Naive thymus-derived CD4-positive, alpha-beta T cell (primary cell): ENCODE results near the gene BRD3OS. TPM values are rescaled to one million over a fixed set of nuclear protein-coding genes. Genes with fewer than 3 reads are reported as not detected.

ENCODE experiments used
- ATAC-seq: fragments of 150-1000 bp; cut with Tn5 transposase; 2 replicates; pipeline ENCODE4 v1.10.0; 2021; ENCODE audit warnings: mild to moderate bottlenecking, moderate library complexity
- CTCF ChIA-PET: fragments of 350-600 bp; sonication (Branson Sonifier 250); formaldehyde crosslinking; loops from one replicate; lab custom pipeline; 2021; ENCODE audit warnings: antibody characterized with exemption; lab: Charles Lee
- POLR2A ChIA-PET: fragments of 350-600 bp; sonication (Branson Sonifier 250); formaldehyde crosslinking; loops from one replicate; lab custom pipeline; 2021; ENCODE audit warnings: antibody characterized with exemption, inconsistent platforms; lab: Charles Lee
- DNase-seq, 9 donors: peaks; one replicate each; pipeline versions ENCODE4 v3.0.0 to v3.0.0-alpha.2; 2020 to 2022; ENCODE audit warnings: mixed read lengths in 1 of 9
- H3K27ac ChIP-seq: one replicate; pipeline ENCODE4 v1.7.0; 2013; ENCODE audit warnings: mild to moderate bottlenecking, low read depth, low read length, moderate library complexity
- H3K27me3 ChIP-seq, 2 donors: one replicate each; pipeline ENCODE4 v1.7.0; 2013; ENCODE audit warnings: low read length in 2 of 2, mild to moderate bottlenecking in 2 of 2, moderate library complexity in 2 of 2; ENCODE audit not compliant: control insufficient read depth in 2 of 2, insufficient read depth in 2 of 2
- H3K36me3 ChIP-seq, 3 experiments: 1 replicate in 2 of 3; 2 replicates in 1 of 3; pipeline ENCODE4 v1.7.0; 2013; ENCODE audit warnings: low read length in 3 of 3, mild to moderate bottlenecking in 3 of 3, moderate library complexity in 1 of 3; ENCODE audit not compliant: insufficient read depth in 3 of 3, control insufficient read depth in 2 of 3
- H3K4me1 ChIP-seq, 2 donors: one replicate each; pipeline ENCODE4 v1.7.0; 2013; ENCODE audit warnings: low read length in 2 of 2, mild to moderate bottlenecking in 2 of 2, moderate library complexity in 1 of 2; ENCODE audit not compliant: control insufficient read depth in 2 of 2, insufficient read depth in 2 of 2
- H3K4me3 ChIP-seq: 2 replicates; pipeline ENCODE4 v1.7.0; 2013; ENCODE audit warnings: mild to moderate bottlenecking, low read length
- H3K9me3 ChIP-seq, 3 experiments: 1 replicate in 2 of 3; 2 replicates in 1 of 3; pipeline ENCODE4 v1.7.0; 2013; ENCODE audit warnings: low read length in 3 of 3; ENCODE audit not compliant: control insufficient read depth in 2 of 3
- H3K27ac Mint-ChIP-seq, 9 donors: one replicate each; pipeline ENCODE4 v1.8.0; 2020 to 2022; ENCODE audit warnings: mixed read lengths in 9 of 9, mild to moderate bottlenecking in 8 of 9, moderate library complexity in 5 of 9, inconsistent platforms in 2 of 9
- H3K27me3 Mint-ChIP-seq, 5 donors: one replicate each; pipeline ENCODE4 v1.8.0; 2021 to 2022; ENCODE audit warnings: mixed read lengths in 5 of 5, mild to moderate bottlenecking in 1 of 5
- H3K36me3 Mint-ChIP-seq, 5 donors: one replicate each; pipeline ENCODE4 v1.8.0; 2020 to 2022; ENCODE audit warnings: mixed read lengths in 5 of 5, mild to moderate bottlenecking in 3 of 5, inconsistent platforms in 1 of 5
- H3K4me1 Mint-ChIP-seq, 7 donors: one replicate each; pipeline ENCODE4 v1.8.0; 2020 to 2022; ENCODE audit warnings: mixed read lengths in 7 of 7, mild to moderate bottlenecking in 3 of 7, inconsistent platforms in 1 of 7
- H3K4me3 Mint-ChIP-seq, 10 donors: one replicate each; pipeline ENCODE4 v1.8.0; 2020 to 2022; ENCODE audit warnings: mild to moderate bottlenecking in 10 of 10, mixed read lengths in 10 of 10, moderate library complexity in 6 of 10, inconsistent platforms in 2 of 10
- H3K9me3 Mint-ChIP-seq, 11 donors: one replicate each; pipeline ENCODE4 v1.8.0; 2020 to 2022; ENCODE audit warnings: mixed read lengths in 11 of 11, mild to moderate bottlenecking in 4 of 11, inconsistent platforms in 1 of 11, moderate library complexity in 1 of 11
- intact Hi-C, 2 donors: fragments of 100-400 bp; cut with micrococcal nuclease; formaldehyde crosslinking; loops; one replicate each; pipeline ENCODE4 v1.15.1; 2023
- polyA plus RNA-seq, 2 donors: library from polyadenylated mRNA; unstranded; fragments of 300-500 nt; fragmentation: Illumina TruSeq; gene quantifications; one replicate each; pipeline ENCODE4 v1.2.3, GENCODE V29; 2021
- total RNA-seq, 6 experiments: library from RNA in 5 of 6; stranded (reverse) in 5 of 6; gene quantifications; 1 replicate in 5 of 6; 2 replicates in 1 of 6; pipeline ENCODE4 v1.2.3 and lab custom pipeline; 2021 to 2026

Gene BRD3OS
- total and polyA plus RNA-seq, 7 experiments from 2014 or later = 8.3 to 28.1 (median 18.4) TPM

DNA sequence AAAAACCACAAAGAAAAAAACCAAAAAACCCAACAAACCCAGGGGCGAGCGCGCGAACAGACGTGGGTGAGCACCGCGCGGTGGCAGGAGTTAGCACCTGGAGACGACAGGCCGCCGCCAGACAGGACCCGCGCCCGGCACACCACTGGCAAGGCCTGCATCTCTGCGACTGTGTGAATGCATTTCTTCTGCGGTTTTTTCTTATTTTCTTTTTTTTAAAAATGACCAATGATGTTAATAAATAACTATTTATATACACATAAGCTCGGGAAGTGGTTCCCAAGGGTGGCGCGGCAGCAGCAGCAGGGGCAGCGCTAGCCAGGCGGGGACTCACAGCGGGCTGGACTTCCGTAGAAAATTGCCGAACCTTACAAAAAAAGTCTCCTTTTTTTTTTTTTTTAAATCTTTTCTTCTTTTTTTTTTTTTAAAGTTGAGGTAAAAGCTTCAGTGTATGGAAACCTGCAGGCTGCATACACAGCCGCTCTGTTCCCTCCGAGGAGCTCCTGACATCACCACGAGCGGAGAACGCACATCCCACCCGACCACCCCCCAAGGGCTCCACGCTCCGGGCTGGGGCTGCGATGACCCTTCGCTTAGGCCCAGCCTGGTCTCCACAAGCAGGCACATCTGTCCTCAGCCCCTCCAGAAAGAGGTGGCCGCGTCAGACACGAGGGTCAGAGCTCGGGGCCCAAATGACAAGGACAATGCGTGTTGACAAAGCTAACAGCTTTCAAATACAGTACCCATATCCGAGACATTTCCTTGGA, 7.4 kb downstream of the BRD3OS start:
- Mint-ChIP-seq H3K9me3 (peaks cover 0 to 2% (median 0%) of the 10 kb centered on the region in 11 donors), H3K4me3 (no peak overlapping the region), H3K36me3 (peaks cover 3 to 25% (median 11%) of the 10 kb centered on the region in 5 donors), H3K4me1 (peaks cover 0 to 10% (median 0%) of the 10 kb centered on the region in 7 donors), H3K27me3 (no peaks in the 10 kb centered on the region), H3K27ac (no peak overlapping the region)
- no peak for DNase-seq
- H3K27ac ChIP-seq = no peak overlapping the region
- no peak for ATAC-seq
- no peaks in the 10 kb centered on the region for H3K9me3 ChIP-seq
- no peaks in the 10 kb centered on the region for H3K27me3 ChIP-seq
- no peaks in the 10 kb centered on the region for H3K4me1 ChIP-seq
- POLR2A ChIA-PET = no interaction called here
- CTCF ChIA-PET = interaction anchor here (0.6 kb wide), 2 partner anchors 11 to 47 kb away, joined by 3 to 4 read pairs; no protein-coding TSS in a partner anchor
- intact Hi-C loops = no loop called here
- no peak overlapping the region for H3K4me3 ChIP-seq
- peaks cover 0 to 53% (median 4%) of the 10 kb centered on the region in 3 experiments for H3K36me3 ChIP-seq

DNA sequence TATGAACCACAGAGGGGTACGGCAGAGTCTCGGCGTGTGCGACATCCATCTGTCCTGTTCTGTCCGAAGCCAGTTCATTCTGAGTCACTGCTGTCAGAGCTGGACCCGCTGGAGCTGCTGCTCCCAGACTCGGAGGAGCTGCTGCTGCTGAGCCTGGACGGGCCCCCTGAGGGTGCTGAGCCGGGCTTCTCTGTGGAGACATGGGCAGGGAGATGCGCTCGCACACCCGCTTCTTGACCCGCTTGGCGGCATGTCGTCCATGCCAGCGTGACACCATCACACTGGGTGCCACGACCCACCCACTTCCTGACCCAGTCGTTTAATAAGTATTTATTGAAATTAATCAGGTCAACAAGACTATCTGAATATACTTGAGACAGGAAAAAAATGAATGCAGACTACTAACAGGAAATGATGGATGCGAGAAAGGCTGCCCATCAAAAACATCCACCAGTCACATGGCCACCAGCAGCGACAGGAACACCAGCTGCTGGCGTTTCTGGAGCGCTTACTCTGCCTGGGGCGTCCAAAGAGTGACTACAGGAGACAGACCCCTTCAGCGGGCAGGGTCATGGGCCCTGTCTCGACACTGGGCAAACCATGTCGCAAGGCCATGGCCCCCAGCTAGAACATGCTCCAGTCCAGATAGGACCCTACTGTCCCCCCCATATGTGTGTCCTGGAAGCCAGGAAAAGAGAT, 8.4 kb downstream of the BRD3OS start:
- CTCF ChIA-PET = no interaction called here
- Mint-ChIP-seq H3K9me3 (peaks cover 0 to 7% (median 0%) of the 10 kb centered on the region in 11 donors), H3K36me3 (peaks cover 3 to 35% (median 21%) of the 10 kb centered on the region in 5 donors), H3K27ac (no peak overlapping the region), H3K4me3 (no peak overlapping the region), H3K4me1 (peaks cover 0 to 4% (median 0%) of the 10 kb centered on the region in 7 donors), H3K27me3 (no peaks in the 10 kb centered on the region)
- DNase-seq = no peak
- H3K4me3 ChIP-seq = no peak overlapping the region
- H3K27me3 ChIP-seq = no peaks in the 10 kb centered on the region
- H3K4me1 ChIP-seq = no peaks in the 10 kb centered on the region
- H3K9me3 ChIP-seq = no peaks in the 10 kb centered on the region
- no peak for ATAC-seq
- intact Hi-C loops = no loop called here
- POLR2A ChIA-PET = interaction anchor here (0.8 kb wide), 1 partner anchor 32 kb away, joined by 3 read pairs; no protein-coding TSS in a partner anchor
- peaks cover 0 to 57% (median 4%) of the 10 kb centered on the region in 3 experiments for H3K36me3 ChIP-seq
- H3K27ac ChIP-seq = no peak overlapping the region

GRCh38 chr9:134034215-134035040, 9.1 kb downstream of the BRD3OS start:
- Histone ChIP-seq H3K4me1 (no peaks in the 10 kb centered on the region), H3K4me3 (no peak overlapping the region), H3K27me3 (no peaks in the 10 kb centered on the region), H3K36me3 (peaks cover 0 to 63% (median 4%) of the 10 kb centered on the region in 3 experiments), H3K27ac (no peak overlapping the region), H3K9me3 (no peaks in the 10 kb centered on the region)
- H3K27me3 Mint-ChIP-seq = no peaks in the 10 kb centered on the region
- H3K27ac Mint-ChIP-seq = no peak overlapping the region
- peaks cover 0 to 13% (median 5%) of the 10 kb centered on the region in 11 donors for H3K9me3 Mint-ChIP-seq
- intact Hi-C loops = no loop called here
- DNase-seq (no peak), ATAC-seq (no peak)
- ChIA-PET CTCF (no interaction called here), POLR2A (interaction anchor here (0.8 kb wide), 1 partner anchor 32 kb away, joined by 3 read pairs; no protein-coding TSS in a partner anchor)
- no peak overlapping the region for H3K4me3 Mint-ChIP-seq
- peaks cover 0 to 4% (median 0%) of the 10 kb centered on the region in 7 donors for H3K4me1 Mint-ChIP-seq
- H3K36me3 Mint-ChIP-seq = peaks cover 9 to 43% (median 28%) of the 10 kb centered on the region in 5 donors

- H3K36me3 Mint-ChIP-seq = peaks cover 17 to 52% (median 34%) of the 10 kb centered on the region in 5 donors
- DNase-seq = no peak
- peaks cover 0 to 72% (median 11%) of the 10 kb centered on the region in 3 experiments for H3K36me3 ChIP-seq
- no peak for ATAC-seq
- CTCF ChIA-PET = no interaction called here
- H3K4me1 Mint-ChIP-seq = peaks cover 0 to 4% (median 0%) of the 10 kb centered on the region in 7 donors
- no peak overlapping the region for H3K4me3 Mint-ChIP-seq
- peaks cover 0 to 17% (median 5%) of the 10 kb centered on the region in 11 donors for H3K9me3 Mint-ChIP-seq
- H3K27me3 ChIP-seq = no peaks in the 10 kb centered on the region
- H3K27me3 Mint-ChIP-seq = no peaks in the 10 kb centered on the region
- no peaks in the 10 kb centered on the region for H3K9me3 ChIP-seq
- H3K4me3 ChIP-seq = no peak overlapping the region
- H3K4me1 ChIP-seq = no peaks in the 10 kb centered on the region
- peak overlapping the region in 1 of 9 donors; percentile 14 for H3K27ac Mint-ChIP-seq
- intact Hi-C loops = no loop called here
- H3K27ac ChIP-seq = no peak overlapping the region
- POLR2A ChIA-PET = no interaction called here
These were observed 10.1 kb downstream of the BRD3OS start for GRCh38 chr9:134035041-134036039.

GRCh38 chr9:134036130-134036529, 10.8 kb downstream of the BRD3OS start:
- Mint-ChIP-seq H3K9me3 (peaks cover 0 to 17% (median 5%) of the 10 kb centered on the region in 11 donors), H3K36me3 (peaks cover 21 to 55% (median 35%) of the 10 kb centered on the region in 5 donors), H3K27me3 (no peaks in the 10 kb centered on the region), H3K4me3 (no peak overlapping the region), H3K4me1 (peaks cover 0 to 4% (median 0%) of the 10 kb centered on the region in 7 donors), H3K27ac (no peak overlapping the region)
- Histone ChIP-seq H3K27ac (no peak overlapping the region), H3K4me3 (no peak overlapping the region), H3K9me3 (no peaks in the 10 kb centered on the region), H3K27me3 (no peaks in the 10 kb centered on the region), H3K36me3 (peaks cover 0 to 72% (median 11%) of the 10 kb centered on the region in 3 experiments), H3K4me1 (no peaks in the 10 kb centered on the region)
- CTCF ChIA-PET = no interaction called here
- ATAC-seq (no peak), DNase-seq (no peak)
- intact Hi-C loops = no loop called here
- POLR2A ChIA-PET = no interaction called here
